GM19239 (cell line): ENCODE measurements around the gene KCNB1.
"Not testable (repeated sequence)": the region's sequence is repeated elsewhere in the genome, so short reads cannot be mapped to it uniquely, and the experiment has no call there.

Experiments
- DNase-seq: peaks from one replicate; pipeline ENCODE4 v3.0.0; 2011; ENCODE audit warnings: low spot score; ENCODE audit not compliant: insufficient read length
- FAIRE-seq: peaks from 2 replicates; lab custom pipeline; 2011; peaks lifted over from hg19 to GRCh38; lab: Jason Lieb, UNC

The KCNB1 gene

DNA sequence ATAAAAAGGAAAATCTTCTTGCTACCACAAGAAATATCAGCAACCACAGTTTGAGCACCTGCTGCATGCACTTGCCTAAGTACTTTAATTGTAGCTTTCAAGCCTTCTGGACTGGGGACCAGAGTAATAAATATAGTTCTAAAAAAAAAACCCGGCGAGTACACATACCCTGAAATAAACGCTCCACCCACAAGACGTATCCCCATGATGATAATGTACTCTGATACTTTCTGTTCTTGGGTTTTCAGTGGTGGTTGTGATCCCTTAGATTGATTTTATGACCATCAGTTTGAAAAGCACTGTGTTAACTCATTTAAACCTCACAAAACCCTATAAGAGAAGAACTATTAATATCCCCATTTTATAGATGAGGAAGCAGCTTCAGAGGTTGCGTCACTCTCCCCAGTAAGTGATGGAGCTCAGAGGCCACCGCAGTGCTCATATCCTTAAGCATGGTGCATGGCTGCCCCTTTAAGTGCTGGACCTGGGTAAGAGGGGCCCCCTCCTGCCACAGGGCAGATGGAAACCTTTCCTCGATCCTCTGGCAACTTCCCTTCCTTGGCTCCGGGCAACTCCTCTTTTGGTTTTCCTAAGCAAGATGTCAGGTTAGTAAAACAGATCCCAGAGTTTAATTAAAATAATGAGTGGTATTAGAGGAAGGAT lies 67.3 kb downstream of the KCNB1 start:
- FAIRE-seq (no peak), DNase-seq (no peak)

- DNase-seq = no peak
- FAIRE-seq = no peak
Measured at GRCh38 chr20:49413677-49414076, 68.8 kb downstream of the KCNB1 start.

- FAIRE-seq (no peak), DNase-seq (no peak)
Measured at GRCh38 chr20:49412953-49413352, 69.5 kb downstream of the KCNB1 start.

DNA sequence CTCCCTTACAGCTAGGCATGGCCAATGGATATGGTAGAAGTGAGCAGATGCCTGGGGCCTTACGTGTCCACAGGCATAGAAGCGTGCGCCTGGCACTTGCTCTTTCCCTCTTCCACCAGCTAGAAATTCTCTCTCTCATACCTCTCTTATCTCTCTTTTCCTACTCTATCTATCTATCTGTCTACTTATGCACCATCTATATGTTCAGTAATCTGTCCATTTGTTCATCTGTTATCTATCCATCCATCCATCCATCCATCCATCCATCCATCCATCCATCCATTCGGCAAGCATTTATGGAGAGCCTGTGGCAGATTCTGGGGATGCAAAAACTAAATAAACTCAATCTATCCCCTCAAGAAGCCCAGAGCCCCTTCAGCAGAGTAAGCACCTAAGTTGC lies 70.2 kb downstream of the KCNB1 start:
- FAIRE-seq = no peak
- no peak for DNase-seq

DNA sequence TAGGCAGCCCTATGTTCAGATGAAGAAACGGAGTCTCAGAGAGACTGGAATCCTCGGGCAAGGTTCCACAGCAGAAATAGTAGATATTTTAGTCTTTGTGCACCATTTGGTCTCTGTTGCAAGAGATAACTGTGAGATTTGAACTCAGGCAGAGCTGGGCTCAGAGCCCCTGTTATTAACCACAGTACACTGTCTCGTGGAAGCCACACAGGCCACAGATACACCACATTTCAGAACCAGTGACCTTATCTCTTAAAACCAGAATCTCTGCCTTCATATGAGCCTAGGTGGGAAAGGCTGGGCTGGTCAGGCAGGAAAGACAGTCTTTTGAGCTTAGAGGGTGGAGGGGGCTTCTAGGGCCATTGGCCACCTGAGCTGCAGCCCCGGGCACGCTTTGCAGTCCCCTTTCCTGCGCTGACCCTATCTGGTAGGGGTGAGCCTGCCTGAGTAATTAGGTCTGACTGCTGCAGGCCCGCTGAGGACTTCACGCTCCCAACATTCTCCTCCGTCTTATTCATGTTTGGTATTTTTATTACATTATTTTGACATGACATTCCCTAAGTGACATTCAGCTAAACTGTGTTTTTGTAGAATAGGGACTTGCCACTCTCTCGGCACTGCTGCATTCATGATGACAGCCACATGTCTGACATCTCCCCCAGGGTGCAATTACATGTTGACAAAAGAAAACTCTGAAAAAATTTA lies 71.1 kb downstream of the KCNB1 start:
- DNase-seq (no peak), FAIRE-seq (no peak)

- DNase-seq, FAIRE-seq: not testable (repeated sequence)
Measured at GRCh38 chr20:49409975-49410621, 72.4 kb downstream of the KCNB1 start.

- FAIRE-seq (no peak), DNase-seq (no peak)
Measured at GRCh38 chr20:49409302-49409974, 73.0 kb downstream of the KCNB1 start.

- no peak for FAIRE-seq
- no peak for DNase-seq
Measured at GRCh38 chr20:49408509-49409104, 73.9 kb downstream of the KCNB1 start.

DNA sequence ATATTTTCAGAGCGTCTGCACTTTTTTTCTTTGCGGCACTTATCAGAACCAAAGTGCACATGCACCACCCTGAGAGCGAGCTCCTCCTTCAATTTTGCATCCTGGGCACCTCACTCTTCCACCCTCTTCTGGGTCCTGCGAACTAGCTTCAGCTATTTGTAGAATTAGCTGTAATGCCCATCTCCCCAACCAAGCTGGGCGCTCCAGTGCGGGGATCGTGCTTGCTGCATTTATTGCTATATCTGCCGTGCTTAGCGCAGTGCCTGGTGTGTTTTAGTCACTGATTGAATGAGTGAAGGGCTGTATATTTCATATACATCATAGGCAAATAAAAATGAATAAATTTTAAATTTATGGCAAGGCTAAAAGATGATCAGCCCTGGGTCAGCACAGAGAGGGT lies 75.8 kb downstream of the KCNB1 start:
- FAIRE-seq = no peak

DNA sequence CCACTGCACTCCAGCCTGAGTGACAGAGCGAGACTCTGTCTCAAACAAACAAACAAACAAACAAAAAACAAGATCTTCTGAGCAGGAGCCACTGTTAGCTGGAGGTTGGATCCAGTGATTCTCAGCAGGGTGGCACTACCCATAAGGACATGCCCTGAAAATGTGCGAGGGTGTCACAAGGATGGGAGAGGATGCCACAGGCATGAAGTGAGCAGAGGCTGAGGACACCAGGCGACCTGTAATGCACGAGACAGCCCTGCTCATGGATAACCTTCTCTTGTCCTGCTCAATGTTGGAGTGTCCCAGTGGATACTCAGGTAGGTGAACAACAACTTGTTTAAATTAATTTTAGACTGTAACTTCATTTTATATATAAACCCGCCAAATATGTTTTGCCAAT lies 76.8 kb downstream of the KCNB1 start:
- FAIRE-seq = no peak
- no peak for DNase-seq

More for the DNA sequence above, 75.8 kb downstream of the KCNB1 start:
- no peak for DNase-seq

GRCh38 chr20:49405062-49405683 lies 77.3 kb downstream of the KCNB1 start:
- DNase-seq (no peak), FAIRE-seq (no peak)

GRCh38 chr20:49404461-49404860 lies 78.0 kb downstream of the KCNB1 start:
- FAIRE-seq (no peak), DNase-seq (no peak)

GRCh38 chr20:49403911-49404310 lies 78.6 kb downstream of the KCNB1 start:
- FAIRE-seq (no peak), DNase-seq (no peak)

DNA sequence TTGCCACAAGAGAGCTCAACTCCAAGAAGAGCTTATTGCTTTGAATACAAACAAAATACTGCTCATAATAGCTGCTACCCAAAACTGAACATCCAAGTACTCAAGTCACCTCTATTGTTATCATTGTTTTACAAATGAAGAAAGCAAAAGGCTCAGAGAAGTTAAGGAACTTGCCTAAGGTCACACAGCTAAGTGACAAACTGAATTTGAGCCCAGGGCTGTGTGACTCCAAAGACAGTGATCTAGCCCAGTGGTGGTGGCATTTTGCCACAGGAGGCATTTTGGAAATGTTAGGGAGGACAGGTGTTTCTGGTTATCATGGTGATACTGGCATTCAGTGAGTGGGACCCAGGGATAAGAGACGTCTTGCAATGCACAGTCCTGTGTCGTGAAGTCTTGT lies 79.5 kb downstream of the KCNB1 start:
- FAIRE-seq = no peak
- DNase-seq = no peak

DNA sequence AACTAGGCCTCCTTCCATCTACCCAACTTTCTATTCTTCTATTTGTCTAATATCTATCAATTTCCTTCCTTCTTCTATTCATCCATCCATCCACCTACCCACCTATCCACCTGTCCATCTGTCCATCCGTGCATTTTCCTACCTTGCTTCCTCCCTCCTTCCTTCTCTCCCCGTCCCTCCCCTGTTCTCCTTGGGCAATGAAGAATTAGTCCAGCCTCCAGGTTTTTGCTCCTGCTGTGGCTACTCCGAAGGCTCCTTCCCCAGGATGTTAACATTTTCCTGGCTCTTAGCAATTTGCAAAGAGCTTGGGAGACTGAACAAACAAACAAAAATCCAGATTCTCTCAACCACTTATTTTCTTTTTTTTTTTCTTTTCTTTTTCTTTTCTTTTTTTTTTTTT lies 81.6 kb downstream of the KCNB1 start:
- FAIRE-seq (no peak), DNase-seq (no peak)

DNA sequence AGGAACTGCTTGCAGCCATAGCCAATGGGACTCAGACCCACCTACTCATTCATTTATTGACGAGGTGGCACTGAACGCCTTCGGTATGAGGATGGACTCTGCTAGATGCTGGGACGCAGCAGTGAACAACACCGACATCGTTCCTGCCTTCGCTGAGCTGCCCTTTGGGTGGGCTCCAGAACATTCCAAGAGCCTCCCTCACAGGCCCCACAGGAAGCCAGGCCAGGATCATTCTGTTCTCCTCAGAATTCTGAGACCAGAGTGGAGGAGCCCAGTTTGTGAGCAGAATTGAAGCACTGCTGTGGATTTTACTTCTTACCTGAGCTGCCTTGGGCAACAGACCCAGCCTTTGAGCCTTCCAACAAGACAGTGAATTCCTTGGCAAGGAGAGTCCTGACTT lies 82.1 kb downstream of the KCNB1 start:
- FAIRE-seq (no peak), DNase-seq (no peak)

DNA sequence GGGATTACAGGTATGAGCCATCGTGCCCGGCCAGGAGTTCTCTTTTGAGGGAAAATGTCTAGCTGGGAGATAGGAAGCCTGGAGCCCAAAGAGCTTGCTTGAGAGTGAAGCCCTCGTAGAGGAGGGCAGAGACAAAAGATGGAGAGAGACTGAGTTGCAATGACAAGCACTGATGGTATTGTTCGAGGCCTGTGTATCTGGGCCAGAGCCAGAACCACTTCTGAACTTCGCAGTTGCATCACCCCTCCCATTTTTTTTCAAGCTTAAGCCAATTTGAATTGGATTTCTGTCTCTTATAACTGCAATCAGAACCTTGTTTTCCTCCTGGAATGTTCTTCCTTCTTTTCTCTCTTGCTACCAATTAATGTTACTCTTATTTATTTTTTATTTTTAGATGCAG lies 83.1 kb downstream of the KCNB1 start:
- DNase-seq = no peak
- FAIRE-seq = no peak

DNA sequence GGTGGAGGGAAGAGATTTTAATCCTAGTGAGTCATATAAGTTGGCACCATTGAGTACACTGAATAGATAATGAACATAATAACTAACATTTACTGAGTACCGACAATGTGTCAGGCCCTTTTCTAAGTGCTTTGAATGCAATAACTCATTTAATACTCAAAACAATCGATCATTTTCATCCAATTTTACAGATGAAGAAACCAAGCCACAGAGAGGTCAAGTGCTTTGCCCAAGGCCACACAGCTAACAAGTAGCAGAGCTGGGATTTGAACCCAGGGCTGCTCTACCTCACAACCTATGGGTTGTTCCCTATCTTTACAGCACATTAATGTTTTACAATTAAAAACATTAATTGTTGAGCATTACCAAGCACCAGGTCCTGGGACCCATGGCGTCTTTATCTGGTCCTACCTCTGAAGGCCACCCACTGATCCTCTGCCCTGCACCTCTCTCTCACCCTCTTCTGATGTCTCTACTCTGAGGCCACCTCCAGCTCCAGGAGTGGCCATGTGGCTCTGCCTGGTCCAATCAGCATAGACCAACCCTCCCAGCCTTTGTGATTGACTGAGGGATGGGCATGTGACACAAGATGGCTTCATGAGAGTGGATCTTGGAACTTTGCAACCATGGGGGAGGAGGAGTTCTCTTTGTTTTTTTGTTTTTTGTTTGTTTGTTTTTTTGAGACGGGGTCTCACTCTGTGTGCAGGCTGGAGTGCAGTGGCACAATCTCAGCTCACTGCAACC lies 83.9 kb downstream of the KCNB1 start:
- FAIRE-seq = no peak
- DNase-seq = no peak

- no peak for FAIRE-seq
- DNase-seq = no peak
Measured at GRCh38 chr20:49397525-49397924, 84.9 kb downstream of the KCNB1 start.
